Fibroblast of lung (primary cell): Measurements from ENCODE around the gene CRELD2. TPM values are rescaled to one million over a fixed set of nuclear protein-coding genes. Genes with fewer than 3 reads are reported as not detected.
A peak's percentile ranks its signal among the peaks of the same experiment; 100 is the strongest.

Experiments used
- DNase-seq, 2 donors: peaks; one replicate each; pipeline versions ENCODE4 v3.0.0 to v3.0.0-alpha.2; 2010; ENCODE audit warnings: low read depth in 2 of 2
- H2AFZ ChIP-seq: 2 replicates; pipeline ENCODE4 v1.5.1; 2012; ENCODE audit warnings: low read length, control low read depth, inconsistent platforms
- H3K27ac ChIP-seq: 2 replicates; pipeline ENCODE4 v1.5.1; 2011; ENCODE audit warnings: low read length, control low read depth; ENCODE audit not compliant: insufficient read depth
- H3K27me3 ChIP-seq: 2 replicates; pipeline ENCODE4 v1.5.1; 2011; ENCODE audit warnings: mild to moderate bottlenecking, low read length; ENCODE audit not compliant: control insufficient read depth, insufficient read depth
- H3K36me3 ChIP-seq: 2 replicates; pipeline ENCODE4 v1.5.1; 2011; ENCODE audit warnings: low read length; ENCODE audit not compliant: control insufficient read depth, insufficient read depth
- H3K4me1 ChIP-seq: 2 replicates; pipeline ENCODE4 v1.5.1; 2011; ENCODE audit warnings: low read length; ENCODE audit not compliant: control insufficient read depth, insufficient read depth; ENCODE audit errors: extremely low read depth
- H3K4me2 ChIP-seq: 2 replicates; pipeline ENCODE4 v1.5.1; 2011; ENCODE audit warnings: low read length, control low read depth; ENCODE audit not compliant: insufficient read depth; ENCODE audit errors: extremely low read depth
- H3K4me3 ChIP-seq, 4 experiments: fragments of 200-600 bp in 1 of 4; sonication (generic) in 1 of 4; replicated peaks in 1 of 4; 2 replicates each; pipeline ENCODE4 v1.5.1; 2011 to 2016; ENCODE audit warnings: low read length in 4 of 4, low read depth in 3 of 4, mild to moderate bottlenecking in 3 of 4, control low read depth in 2 of 4, inconsistent platforms in 1 of 4, mixed read lengths in 1 of 4; ENCODE audit not compliant: insufficient read depth in 1 of 4; ENCODE audit errors: control extremely low read depth in 1 of 4
- H3K79me2 ChIP-seq: 2 replicates; pipeline ENCODE4 v1.5.1; 2012; ENCODE audit warnings: mild to moderate bottlenecking, low read length, inconsistent platforms; ENCODE audit not compliant: control insufficient read depth, insufficient read depth
- H3K9ac ChIP-seq: 2 replicates; pipeline ENCODE4 v1.5.1; 2011; ENCODE audit warnings: mild to moderate bottlenecking, low read length, control low read depth; ENCODE audit not compliant: insufficient read depth
- H3K9me3 ChIP-seq: 2 replicates; pipeline ENCODE4 v1.5.1; 2012; ENCODE audit warnings: low read depth, low read length; ENCODE audit not compliant: control insufficient read depth, insufficient read depth
- H4K20me1 ChIP-seq: 2 replicates; pipeline ENCODE4 v1.5.1; 2011; ENCODE audit warnings: low read length; ENCODE audit not compliant: control insufficient read depth, insufficient read depth; ENCODE audit errors: extremely low read depth
- EZH2 ChIP-seq: IDR thresholded peaks from 2 replicates; pipeline ENCODE4 v1.5.1; 2012; ENCODE audit warnings: low read length, control low read depth, mild to moderate bottlenecking; ENCODE audit errors: missing control alignments
- polyA plus RNA-seq, 2 donors: library from polyadenylated mRNA; depleted of rRNA in 1 of 2; stranded (reverse) in 1 of 2; unstranded in 1 of 2; fragments of >200 nt; gene quantifications; 2 replicates each; pipeline ENCODE4 v1.2.1, GENCODE V29; 2011 to 2012; ENCODE audit warnings: missing spikeins in 1 of 2
- total RNA-seq: library from RNA; depleted of rRNA; stranded (reverse); fragments of >200 nt; gene quantifications from 2 replicates; pipeline ENCODE4 v1.2.1, GENCODE V29; 2014
- TF ChIP-seq, protein P1 (sequence below), 2 donors: IDR thresholded peaks in 1 of 2; conservative IDR thresholded peaks in 1 of 2; 1 replicate in 1 of 2; 2 replicates in 1 of 2; pipeline ENCODE4 v1.5.1; 2011 to 2012; ENCODE audit warnings: low read length in 2 of 2, control low read depth in 1 of 2, inconsistent platforms in 1 of 2, low read depth in 1 of 2, mild to moderate bottlenecking in 1 of 2

CRELD2 gene
- total and polyA plus RNA-seq, 2 donors (not counting 1 experiment from before 2014, with no cell fraction given), result 45.3 to 56.6 TPM

DNA sequence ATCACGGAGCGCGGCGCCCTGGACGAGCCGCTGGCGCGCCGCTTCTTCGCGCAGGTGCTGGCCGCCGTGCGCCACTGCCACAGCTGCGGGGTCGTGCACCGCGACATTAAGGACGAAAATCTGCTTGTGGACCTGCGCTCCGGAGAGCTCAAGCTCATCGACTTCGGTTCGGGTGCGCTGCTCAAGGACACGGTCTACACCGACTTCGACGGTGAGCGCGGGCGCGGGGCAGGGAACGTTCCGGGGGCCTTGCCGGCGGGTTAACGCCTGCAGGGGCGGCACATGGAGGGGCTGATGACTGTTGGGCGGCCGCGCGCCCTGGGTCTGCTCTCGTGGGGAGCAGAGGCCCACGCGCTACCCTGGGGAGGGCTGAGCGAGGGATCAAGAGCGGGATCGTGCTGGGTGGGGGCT, 43.2 kb downstream of the CRELD2 start:
- Histone ChIP-seq H3K4me3 (peak overlapping the region; percentile 70 to 88 (median 84)), H3K9ac (peak overlapping the region; percentile 75), H3K4me1 (peaks cover 18% of the 10 kb centered on the region), H3K9me3 (no peaks in the 10 kb centered on the region), H3K4me2 (peak overlapping the region; percentile 69), H3K79me2 (peaks cover 38% of the 10 kb centered on the region), H3K27ac (peak overlapping the region; percentile 79), H3K36me3 (peaks cover 25% of the 10 kb centered on the region), H4K20me1 (no peaks in the 10 kb centered on the region), H3K27me3 (no peaks in the 10 kb centered on the region), H2AFZ (no peak overlapping the region)
- no peak for DNase-seq
- TF ChIP-seq, protein P1, sequence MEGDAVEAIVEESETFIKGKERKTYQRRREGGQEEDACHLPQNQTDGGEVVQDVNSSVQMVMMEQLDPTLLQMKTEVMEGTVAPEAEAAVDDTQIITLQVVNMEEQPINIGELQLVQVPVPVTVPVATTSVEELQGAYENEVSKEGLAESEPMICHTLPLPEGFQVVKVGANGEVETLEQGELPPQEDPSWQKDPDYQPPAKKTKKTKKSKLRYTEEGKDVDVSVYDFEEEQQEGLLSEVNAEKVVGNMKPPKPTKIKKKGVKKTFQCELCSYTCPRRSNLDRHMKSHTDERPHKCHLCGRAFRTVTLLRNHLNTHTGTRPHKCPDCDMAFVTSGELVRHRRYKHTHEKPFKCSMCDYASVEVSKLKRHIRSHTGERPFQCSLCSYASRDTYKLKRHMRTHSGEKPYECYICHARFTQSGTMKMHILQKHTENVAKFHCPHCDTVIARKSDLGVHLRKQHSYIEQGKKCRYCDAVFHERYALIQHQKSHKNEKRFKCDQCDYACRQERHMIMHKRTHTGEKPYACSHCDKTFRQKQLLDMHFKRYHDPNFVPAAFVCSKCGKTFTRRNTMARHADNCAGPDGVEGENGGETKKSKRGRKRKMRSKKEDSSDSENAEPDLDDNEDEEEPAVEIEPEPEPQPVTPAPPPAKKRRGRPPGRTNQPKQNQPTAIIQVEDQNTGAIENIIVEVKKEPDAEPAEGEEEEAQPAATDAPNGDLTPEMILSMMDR (conservative IDR thresholded peaks at IDR 0.05 in 1 of 2, IDR thresholded peaks at IDR 0.05 in 1 of 2; ENCODE audit: low read depth in 1 of 2, low read length in 2 of 2), result no peak
- no peak for TF ChIP-seq EZH2

DNA sequence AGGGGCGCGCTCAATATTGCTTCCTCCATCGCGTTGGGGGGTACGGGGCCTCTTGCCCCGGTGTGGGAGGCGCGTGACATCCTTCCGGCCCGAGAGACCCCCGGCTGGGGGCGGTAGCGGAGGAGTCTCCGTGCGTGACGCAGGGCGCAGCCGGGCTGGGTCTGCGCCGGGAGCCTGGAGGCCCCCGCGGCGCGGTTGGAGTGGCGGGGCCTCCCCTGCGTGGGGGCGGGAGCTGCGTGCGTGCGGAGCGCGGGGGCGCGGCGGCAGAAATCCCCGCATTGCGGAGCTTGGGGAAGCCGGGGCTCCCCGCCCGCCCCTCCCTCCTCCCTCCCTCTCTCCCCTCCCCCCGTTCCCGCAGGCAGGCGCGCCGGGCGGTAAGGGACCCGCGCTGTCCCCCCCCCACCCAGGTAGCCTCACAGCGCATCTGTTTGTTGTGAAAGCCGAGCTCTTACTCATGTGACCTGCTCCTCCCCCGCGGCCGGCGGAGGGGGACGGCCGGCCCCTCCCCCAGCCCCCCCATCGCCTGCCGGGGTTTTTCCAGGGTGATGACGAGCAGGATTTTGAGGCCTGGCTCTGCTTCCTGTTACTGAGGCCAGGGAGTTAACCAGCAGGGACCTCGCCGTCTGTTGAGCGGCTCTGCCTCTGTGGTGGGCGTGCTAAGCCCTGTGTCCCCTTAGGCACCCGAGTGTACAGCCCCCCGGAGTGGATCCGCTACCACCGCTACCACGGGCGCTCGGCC, 43.7 kb downstream of the CRELD2 start:
- Histone ChIP-seq H4K20me1 (no peaks in the 10 kb centered on the region), H3K79me2 (peaks cover 38% of the 10 kb centered on the region), H3K9me3 (no peaks in the 10 kb centered on the region), H3K4me3 (peak overlapping the region; percentile 70 to 88 (median 84)), H3K36me3 (peaks cover 25% of the 10 kb centered on the region), H3K4me2 (peak overlapping the region; percentile 95), H3K4me1 (peaks cover 23% of the 10 kb centered on the region), H3K27me3 (no peaks in the 10 kb centered on the region), H3K9ac (peak overlapping the region; percentile 82), H2AFZ (no peak overlapping the region), H3K27ac (peak overlapping the region; percentile 93)
- peak; percentile 91 to 93 for DNase-seq
- TF ChIP-seq, protein P1 (conservative IDR thresholded peaks at IDR 0.05 in 1 of 2, IDR thresholded peaks at IDR 0.05 in 1 of 2; ENCODE audit: low read depth in 1 of 2, low read length in 2 of 2), result no peak
- no peak for TF ChIP-seq EZH2

DNA sequence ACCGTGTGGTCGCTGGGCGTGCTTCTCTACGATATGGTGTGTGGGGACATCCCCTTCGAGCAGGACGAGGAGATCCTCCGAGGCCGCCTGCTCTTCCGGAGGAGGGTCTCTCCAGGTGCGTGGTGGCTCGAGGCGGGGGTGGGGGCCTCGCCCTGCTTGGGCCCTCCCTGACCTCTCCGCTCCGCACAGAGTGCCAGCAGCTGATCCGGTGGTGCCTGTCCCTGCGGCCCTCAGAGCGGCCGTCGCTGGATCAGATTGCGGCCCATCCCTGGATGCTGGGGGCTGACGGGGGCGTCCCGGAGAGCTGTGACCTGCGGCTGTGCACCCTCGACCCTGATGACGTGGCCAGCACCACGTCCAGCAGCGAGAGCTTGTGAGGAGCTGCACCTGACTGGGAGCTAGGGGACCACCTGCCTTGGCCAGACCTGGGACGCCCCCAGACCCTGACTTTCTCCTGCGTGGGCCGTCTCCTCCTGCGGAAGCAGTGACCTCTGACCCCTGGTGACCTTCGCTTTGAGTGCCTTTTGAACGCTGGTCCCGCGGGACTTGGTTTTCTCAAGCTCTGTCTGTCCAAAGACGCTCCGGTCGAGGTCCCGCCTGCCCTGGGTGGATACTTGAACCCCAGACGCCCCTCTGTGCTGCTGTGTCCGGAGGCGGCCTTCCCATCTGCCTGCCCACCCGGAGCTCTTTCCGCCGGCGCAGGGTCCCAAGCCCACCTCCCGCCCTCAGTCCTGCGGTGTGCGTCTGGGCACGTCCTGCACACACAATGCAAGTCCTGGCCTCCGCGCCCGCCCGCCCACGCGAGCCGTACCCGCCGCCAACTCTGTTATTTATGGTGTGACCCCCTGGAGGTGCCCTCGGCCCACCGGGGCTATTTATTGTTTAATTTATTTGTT, 44.6 kb downstream of the CRELD2 start:
- Histone ChIP-seq H3K9me3 (no peaks in the 10 kb centered on the region), H3K27ac (peak overlapping the region; percentile 93), H3K4me1 (peaks cover 31% of the 10 kb centered on the region), H3K79me2 (peaks cover 38% of the 10 kb centered on the region), H4K20me1 (no peaks in the 10 kb centered on the region), H3K4me2 (peak overlapping the region; percentile 95), H3K9ac (peak overlapping the region; percentile 82), H2AFZ (no peak overlapping the region), H3K4me3 (peak overlapping the region; percentile 59 to 84 (median 70)), H3K27me3 (no peaks in the 10 kb centered on the region), H3K36me3 (peaks cover 25% of the 10 kb centered on the region)
- DNase-seq, result no peak
- TF ChIP-seq, protein P1 (conservative IDR thresholded peaks at IDR 0.05 in 1 of 2, IDR thresholded peaks at IDR 0.05 in 1 of 2; ENCODE audit: low read depth in 1 of 2, low read length in 2 of 2), result no peak
